Measurements from ENCODE around the gene MAPT. TPM values are rescaled to one million over a fixed set of nuclear protein-coding genes. Genes with fewer than 3 reads are reported as not detected.
A peak's percentile ranks its signal among the peaks of the same experiment; 100 is the strongest.

MAPT gene
- total and polyA plus RNA-seq, 2 of the 4 experiments (the other 2 are of a cell fraction) = 0.18 to 0.19 TPM

DNA sequence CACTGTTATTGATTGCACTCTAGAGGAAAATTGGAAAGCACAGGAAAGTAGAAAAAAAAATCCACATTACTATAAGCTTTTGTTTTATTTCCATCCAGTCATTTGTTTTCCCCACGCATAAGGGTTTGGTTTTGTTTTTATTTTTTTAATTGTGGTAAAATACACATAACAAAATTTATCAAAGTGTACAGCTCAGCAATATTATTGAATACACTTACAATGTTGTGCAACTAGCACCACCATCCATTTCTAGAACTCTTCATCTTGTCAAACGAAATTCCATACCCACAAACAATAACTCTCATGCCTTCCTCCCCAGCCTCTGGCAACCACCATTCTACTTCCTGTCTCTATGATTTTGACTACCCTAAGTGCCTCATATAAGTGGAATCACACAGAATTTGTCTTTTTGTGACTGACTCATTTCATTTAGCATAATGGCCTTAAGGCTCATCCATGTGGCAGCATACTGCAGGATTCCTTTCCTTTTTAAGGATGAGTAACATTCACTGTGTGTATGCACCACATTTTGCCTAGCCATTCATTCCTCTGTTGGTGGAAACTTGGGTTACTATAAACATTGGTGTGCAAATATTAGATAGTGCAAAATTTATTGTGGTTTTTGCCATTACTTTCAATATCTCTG is 38.5 kb upstream of the MAPT start:
- Histone ChIP-seq H3K27ac (ENCODE audit: insufficient read depth, low read length) (no peak overlapping the region), H3K18ac (ENCODE audit: low read depth, low read length) (no peak overlapping the region), H2BK5ac (ENCODE audit: low read depth, low read length, poor library complexity, severe bottlenecking) (no peak overlapping the region), H2AFZ (replicated peaks; ENCODE audit: low read length, poor library complexity) (no peak overlapping the region), H3K14ac (replicated peaks; ENCODE audit: low read depth, low read length) (no peak overlapping the region), H3K9me1 (ENCODE audit: insufficient read depth, low read length) (no peaks in the 10 kb centered on the region), H3K4me3 (ENCODE audit: insufficient read depth, low read depth, low read length) (no peak overlapping the region), H2BK20ac (ENCODE audit: low read depth, low read length) (no peak overlapping the region), H3K27me3 (ENCODE audit: control insufficient read depth, insufficient read depth, low read length) (peaks cover 7% of the 10 kb centered on the region; the same call in 1 of the 2 replicates), H2BK120ac (ENCODE audit: low read depth, low read length) (no peak overlapping the region), H4K8ac (ENCODE audit: low read depth in 2 of 2, low read length in 2 of 2) (no peak overlapping the region), H2BK15ac (ENCODE audit: low read depth, low read length) (no peak overlapping the region), H3K36me3 (ENCODE audit: control insufficient read depth, insufficient read depth, low read length) (no peaks in the 10 kb centered on the region), H4K20me1 (ENCODE audit: insufficient read depth, low read length) (no peaks in the 10 kb centered on the region), H3K9ac (ENCODE audit: low read depth, low read length) (no peak overlapping the region), H3K56ac (ENCODE audit: extremely low read depth, insufficient read depth, low read length) (no peak overlapping the region), H3K23ac (ENCODE audit: low read depth, low read length) (no peak overlapping the region), H2AK5ac (ENCODE audit: low read depth, low read length) (no peak overlapping the region), H4K5ac (ENCODE audit: low read depth, low read length) (no peak overlapping the region), H4K91ac (ENCODE audit: insufficient read depth, low read depth, low read length) (no peak overlapping the region), H3K79me1 (ENCODE audit: low read depth in 1 of 2, low read length in 2 of 2) (no peaks in the 10 kb centered on the region), H3K4me1 (ENCODE audit: control insufficient read depth, insufficient read depth, low read length) (no peaks in the 10 kb centered on the region), H3K4me2 (ENCODE audit: low read depth, low read length) (no peak overlapping the region), H3K9me3 (ENCODE audit: control insufficient read depth, insufficient read depth, low read length) (no peaks in the 10 kb centered on the region), H2AK9ac (replicated peaks; ENCODE audit: low read depth, low read length, poor library complexity) (no peak overlapping the region), H3K4ac (ENCODE audit: low read depth, low read length) (no peak overlapping the region)
- dilution Hi-C loops (cut with HindIII; ENCODE audit: low sequenced_read_pairs, unreplicated experiment) = loop anchor here (25.0 kb wide), 1 partner anchor 219 kb away; no protein-coding TSS in a partner anchor
- in situ Hi-C loops (cut with MboI; ENCODE audit: low sequenced_read_pairs) = loop anchor here (10.0 kb wide), 1 partner anchor 641 kb away; no protein-coding TSS in a partner anchor
- ChIA-PET CTCF (interaction anchor here (1.6 kb wide), 1 partner anchor 216 kb away, joined by 4 read pairs; no protein-coding TSS in a partner anchor), POLR2A (ENCODE audit: unreplicated experiment) (no interaction called here)
- intact Hi-C loops (cut with micrococcal nuclease) = loop anchor here (10.0 kb wide), 1 partner anchor 431 kb away; no protein-coding TSS in a partner anchor
- no TSS peak for BruUV-seq (replicated peaks)
- 50% methylated on average over 1 of the region's 2 CpGs; no CpG with 5 or more reads in 1 of the 2 experiments for WGBS, 2 experiments (ENCODE audit: extremely low coverage in 2 of 2, insufficient read length in 1 of 2)
- ATAC-seq (ENCODE audit: low read depth) = no peak
- TF ChIP-seq, protein P1, sequence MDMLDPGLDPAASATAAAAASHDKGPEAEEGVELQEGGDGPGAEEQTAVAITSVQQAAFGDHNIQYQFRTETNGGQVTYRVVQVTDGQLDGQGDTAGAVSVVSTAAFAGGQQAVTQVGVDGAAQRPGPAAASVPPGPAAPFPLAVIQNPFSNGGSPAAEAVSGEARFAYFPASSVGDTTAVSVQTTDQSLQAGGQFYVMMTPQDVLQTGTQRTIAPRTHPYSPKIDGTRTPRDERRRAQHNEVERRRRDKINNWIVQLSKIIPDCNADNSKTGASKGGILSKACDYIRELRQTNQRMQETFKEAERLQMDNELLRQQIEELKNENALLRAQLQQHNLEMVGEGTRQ (IDR thresholded peaks at IDR 0.05; ENCODE audit: low read depth, low read length) = no peak
- TF ChIP-seq MAFK (IDR thresholded peaks at IDR 0.05; ENCODE audit: low read depth, low read length) = 0 out of 2 replicates have a peak, but pooled peaks have one; percentile 35
- no peak for DNase-seq

Measured in IMR-90 (cell line).